Psoas muscle (tissue), 8 donors: ENCODE results near the gene LAMA1. TPM values are rescaled to one million over a fixed set of nuclear protein-coding genes. Genes with fewer than 3 reads are reported as not detected.

Experiments
- ATAC-seq, 4 donors: fragments of 200-7000 bp; cut with Tn5 transposase; one replicate each; pipeline ENCODE4 v1.9.1; 2020; ENCODE audit warnings: moderate library complexity in 3 of 4, mild to moderate bottlenecking in 2 of 4
- DNase-seq, 2 donors: peaks; one replicate each; pipeline ENCODE4 v3.0.0-alpha.2; 2020
- H3K27ac ChIP-seq: fragments of 200-600 bp; one replicate; pipeline ENCODE4 v1.8.0; 2022
- H3K27me3 ChIP-seq, 3 donors: fragments of 200-600 bp in 1 of 3; one replicate each; pipeline versions ENCODE4 v1.6.1 to v1.8.0; 2013 to 2022; ENCODE audit warnings: low read length in 2 of 3, mild to moderate bottlenecking in 2 of 3, moderate library complexity in 1 of 3; ENCODE audit not compliant: insufficient read depth in 3 of 3
- H3K36me3 ChIP-seq, 2 donors: fragments of 200-600 bp in 1 of 2; one replicate each; pipeline versions ENCODE4 v1.6.1 to v1.8.0; 2013 to 2022; ENCODE audit warnings: low read depth in 1 of 2, mild to moderate bottlenecking in 1 of 2, moderate library complexity in 1 of 2; ENCODE audit not compliant: insufficient read depth in 1 of 2
- H3K4me1 ChIP-seq: fragments of 200-600 bp; one replicate; pipeline ENCODE4 v1.8.0; 2022
- H3K4me3 ChIP-seq: fragments of 200-600 bp; one replicate; pipeline ENCODE4 v1.8.0; 2022; ENCODE audit warnings: mild to moderate bottlenecking
- H3K9me3 ChIP-seq: fragments of 200-600 bp; one replicate; pipeline ENCODE4 v1.8.0; 2022
- CTCF ChIP-seq: fragments of 200-600 bp; IDR thresholded peaks from one replicate; pipeline ENCODE4 v1.8.0; 2022; ENCODE audit warnings: antibody characterized with exemption
- WGBS, 3 donors: extraction: QIAGEN DNeasy Blood & Tissue Kit; methylation state at CpG; one replicate each; pipeline versions ENCODE4 v1.1.6 to v1.1.7; 2013; 5-methylcytosine and 5-hydroxymethylcytosine counted together
- intact Hi-C, 2 donors: fragments of 100-400 bp; cut with DNase I; formaldehyde crosslinking; loops; one replicate each; pipeline versions ENCODE4 v1.11.0 to v1.14.2; 2022
- polyA plus RNA-seq, 3 donors: library from polyadenylated mRNA; stranded (reverse); fragments of 200-250 nt; gene quantifications; one replicate each; pipeline ENCODE4 v1.2.3, GENCODE V29; 2013
- total RNA-seq, 4 donors: library from RNA; stranded (reverse); fragmentation: NEBNext Ultra II Directional in 2 of 4; extraction: Animal tissue kit (Norgen Biotek cat#: 25700) in 2 of 4; gene quantifications; one replicate each; pipeline versions ENCODE4 v1.2.1 to v1.2.4, GENCODE V29; 2021 to 2023
- donor health status: healthy with polysubstance abuse.
- donor health status: DM: no; HTN: no; CAD: no; lungs with moderate emphysema.
- donor health status: Bipolar disorder and iron deficiency.
- donor health status: healthy.
- donor health status: DM: yes; HTN: yes; CAD: no.
- donor health status: DM: no; HTN: no; CAD: no.
- donor health status: DM: no; HTN: no; CAD: no.
- donor health status: DM: yes; HTN: yes; CAD: no.

Gene LAMA1
- total and polyA plus RNA-seq, 7 donors = 0.04 to 2.6 (median 0.11) TPM; not detected in 1

GRCh38 chr18:6960656-6961055 lies 156.9 kb downstream of the LAMA1 start:
- Histone ChIP-seq H3K27ac (no peak overlapping the region), H3K27me3 (no peaks in the 10 kb centered on the region), H3K9me3 (peaks cover 4% of the 10 kb centered on the region), H3K36me3 (no peaks in the 10 kb centered on the region), H3K4me1 (no peaks in the 10 kb centered on the region), H3K4me3 (no peak overlapping the region)
- TF ChIP-seq CTCF = no peak
- intact Hi-C loops = no loop called here
- DNase-seq = no peak
- ATAC-seq = no peak
- WGBS, 3 donors = 86 to 93% (median 90%) methylated on average over 2 of the region's 2 CpGs

- intact Hi-C loops = no loop called here
- no peaks in the 10 kb centered on the region for H3K4me1 ChIP-seq
- ATAC-seq (no peak), DNase-seq (no peak)
- no peaks in the 10 kb centered on the region for H3K36me3 ChIP-seq
- WGBS, 3 donors = 95 to 100% (median 97%) methylated on average over 1 of the region's 1 CpG
- peaks cover 4% of the 10 kb centered on the region for H3K9me3 ChIP-seq
- no peaks in the 10 kb centered on the region for H3K27me3 ChIP-seq
- TF ChIP-seq CTCF = no peak
- no peak overlapping the region for H3K4me3 ChIP-seq
- no peak overlapping the region for H3K27ac ChIP-seq
Observed at GRCh38 chr18:6960124-6960523, 157.5 kb downstream of the LAMA1 start.

- Histone ChIP-seq H3K9me3 (peaks cover 4% of the 10 kb centered on the region), H3K4me1 (no peaks in the 10 kb centered on the region), H3K27ac (no peak overlapping the region), H3K4me3 (no peak overlapping the region), H3K27me3 (no peaks in the 10 kb centered on the region), H3K36me3 (no peaks in the 10 kb centered on the region)
- ATAC-seq (no peak), DNase-seq (no peak)
- TF ChIP-seq CTCF = no peak
- intact Hi-C loops = no loop called here
- 91 to 96% (median 94%) methylated on average over 12 of the region's 12 CpGs for WGBS, 3 donors
Observed at GRCh38 chr18:6959110-6959509, 158.5 kb downstream of the LAMA1 start.

GRCh38 chr18:6956999-6957398 lies 160.6 kb downstream of the LAMA1 start:
- DNase-seq (no peak), ATAC-seq (no peak)
- Histone ChIP-seq H3K4me3 (no peak overlapping the region), H3K9me3 (peaks cover 4% of the 10 kb centered on the region), H3K4me1 (no peaks in the 10 kb centered on the region), H3K27me3 (no peaks in the 10 kb centered on the region), H3K36me3 (no peaks in the 10 kb centered on the region), H3K27ac (no peak overlapping the region)
- no peak for TF ChIP-seq CTCF
- 67 to 85% (median 72%) methylated on average over 12 of the region's 12 CpGs for WGBS, 3 donors
- intact Hi-C loops = no loop called here

- 62 to 73% (median 71%) methylated on average over 5 of the region's 5 CpGs for WGBS, 3 donors
- DNase-seq = no peak
- Histone ChIP-seq H3K9me3 (peaks cover 4% of the 10 kb centered on the region), H3K27me3 (no peaks in the 10 kb centered on the region), H3K4me1 (no peaks in the 10 kb centered on the region), H3K4me3 (no peak overlapping the region), H3K36me3 (no peaks in the 10 kb centered on the region), H3K27ac (no peak overlapping the region)
- no peak for ATAC-seq
- intact Hi-C loops = no loop called here
- no peak for TF ChIP-seq CTCF
Observed at GRCh38 chr18:6956495-6956894, 161.1 kb downstream of the LAMA1 start.
